GM21367 (cell line): ENCODE data around the gene C1orf105.
"Not testable (repeated sequence)": the region's sequence is repeated elsewhere in the genome, so short reads cannot be mapped to it uniquely, and the experiment has no call there.

ENCODE experiments used
- ATAC-seq: cut with Tn5 transposase; IDR thresholded peaks from one replicate; pipeline ENCODE4 v1.9.1; 2021; ENCODE audit not compliant: unreplicated experiment

Gene C1orf105

DNA sequence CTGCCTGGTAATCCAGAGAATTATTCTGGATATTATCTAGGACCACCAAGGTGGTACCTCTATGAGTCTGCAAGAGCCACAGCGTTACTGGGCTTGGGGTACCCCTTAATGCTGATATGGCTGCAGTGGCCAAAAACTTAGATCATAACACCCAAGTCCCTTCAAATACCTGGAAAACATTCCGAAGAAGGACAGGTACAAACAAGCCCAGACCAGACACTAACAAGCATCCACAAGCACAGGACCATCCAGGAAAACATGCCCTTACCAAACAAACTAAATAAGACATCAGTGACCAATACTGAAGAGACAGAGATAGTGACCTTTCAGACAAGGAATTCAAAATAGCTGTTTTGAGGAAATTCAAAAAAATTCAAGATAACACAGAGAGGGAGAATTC lies 2.9 kb downstream of the C1orf105 start:
- no peak for ATAC-seq

DNA sequence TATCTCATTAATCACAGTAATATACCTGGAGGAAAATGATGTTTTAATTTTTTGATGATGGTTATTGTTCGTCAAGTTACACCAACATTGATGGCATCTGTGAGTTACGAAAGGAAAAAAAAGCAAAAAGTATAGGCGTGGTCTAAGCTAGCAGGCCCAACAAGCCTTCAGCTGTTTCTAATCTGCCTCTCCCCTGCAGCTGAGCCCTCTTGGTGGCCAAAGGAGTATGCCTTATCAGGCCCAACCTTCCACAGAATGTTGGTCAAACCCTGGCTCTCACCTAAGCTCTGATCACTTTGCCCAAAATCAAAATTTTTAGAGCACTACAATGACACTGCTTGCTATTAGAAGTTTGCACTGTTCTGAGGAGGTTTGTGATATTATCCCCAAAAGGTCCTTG lies 4.9 kb downstream of the C1orf105 start:
- no peak for ATAC-seq

DNA sequence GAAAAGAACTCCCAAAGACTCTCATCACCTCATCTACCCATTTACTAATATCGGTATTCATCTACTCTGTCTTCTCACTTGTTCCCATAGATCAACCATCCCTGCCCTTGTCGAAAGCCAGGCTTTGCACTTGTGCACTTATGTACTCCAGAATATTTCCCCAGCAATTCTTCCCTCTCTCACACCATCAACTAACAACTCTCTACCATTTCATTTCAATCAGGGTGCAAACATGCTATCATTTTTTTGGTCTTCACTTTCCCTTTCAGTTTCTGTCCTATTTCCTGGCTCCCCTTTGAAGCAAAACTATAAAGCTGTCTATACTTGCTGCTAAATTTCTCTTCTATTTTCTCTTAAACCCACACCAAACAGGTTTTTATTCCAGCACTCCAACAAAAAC lies 6.7 kb downstream of the C1orf105 start:
- no peak for ATAC-seq

- ATAC-seq, result no peak
Observed at GRCh38 chr1:172429331-172430127, 9.0 kb downstream of the C1orf105 start.

GRCh38 chr1:172430128-172430454 lies 9.6 kb downstream of the C1orf105 start:
- ATAC-seq, result no peak

DNA sequence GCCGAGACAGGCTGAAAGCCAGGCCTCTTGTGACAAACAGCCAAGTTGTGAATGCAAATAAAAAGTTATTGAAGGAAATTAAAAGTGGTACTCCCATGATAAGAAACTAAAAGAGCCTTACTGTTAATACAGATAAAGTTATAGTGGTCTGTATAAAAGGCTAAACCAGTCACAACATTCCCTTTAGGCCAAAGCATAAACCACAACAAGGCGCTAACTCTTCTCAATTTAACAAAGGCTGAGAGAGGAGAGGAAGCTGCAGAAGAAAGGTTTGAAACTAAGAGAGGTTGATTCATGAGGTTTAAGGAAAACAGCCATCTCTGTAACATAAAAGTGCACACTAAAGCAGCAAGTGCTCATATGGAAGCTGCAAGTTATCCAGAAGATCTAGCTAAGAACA lies 10.7 kb downstream of the C1orf105 start:
- no peak for ATAC-seq

- no peak for ATAC-seq
Observed at GRCh38 chr1:172431721-172432192, 11.3 kb downstream of the C1orf105 start.

- not testable (repeated sequence) for ATAC-seq
Observed at GRCh38 chr1:172437183-172437582, 16.7 kb downstream of the C1orf105 start.

GRCh38 chr1:172442404-172442803 lies 21.9 kb downstream of the C1orf105 start:
- no peak for ATAC-seq

DNA sequence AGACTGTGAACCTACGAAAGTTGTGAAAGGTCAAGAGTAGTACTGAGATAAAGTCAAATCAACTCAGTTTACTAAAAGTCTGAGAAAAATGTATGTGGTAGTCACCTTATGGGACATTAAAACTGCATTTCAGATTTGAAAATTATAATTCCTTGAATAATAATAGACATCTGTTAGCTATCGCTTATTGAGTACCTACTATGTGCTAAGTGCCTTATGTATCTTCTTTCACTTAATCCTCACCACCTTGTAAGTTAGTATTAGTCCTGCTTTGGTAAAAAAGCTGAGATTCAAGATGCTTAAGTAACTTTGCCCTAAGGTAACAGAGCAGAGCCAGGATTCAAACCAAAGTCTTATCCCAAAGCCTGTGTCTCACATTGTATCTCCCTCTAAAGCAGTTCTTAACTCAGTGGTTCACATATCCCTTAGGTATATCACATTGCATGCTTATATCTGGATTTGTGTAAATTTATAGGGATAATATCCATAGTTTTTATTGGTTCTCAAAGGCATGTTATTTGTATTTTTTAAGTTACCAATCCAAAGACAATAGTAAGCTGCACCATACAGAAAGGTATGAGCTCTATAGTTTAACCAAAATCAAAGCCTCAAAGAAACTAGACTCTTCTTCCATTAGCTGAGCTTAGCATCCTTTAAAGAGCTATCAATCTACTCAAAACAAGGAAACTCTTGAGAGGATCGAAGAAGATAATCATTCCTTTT lies 22.5 kb downstream of the C1orf105 start:
- ATAC-seq, result no peak

GRCh38 chr1:172443666-172444453 lies 23.4 kb downstream of the C1orf105 start, which contains the start of gene PIGC:
Gene PIGC (minus strand): TSS chr1:172444069. CDS start chr1:172442622, 1,447 bp downstream.
- ATAC-seq, result peak; percentile 98

GRCh38 chr1:172446547-172446946 lies 26.1 kb downstream of the C1orf105 start:
- ATAC-seq, result no peak

DNA sequence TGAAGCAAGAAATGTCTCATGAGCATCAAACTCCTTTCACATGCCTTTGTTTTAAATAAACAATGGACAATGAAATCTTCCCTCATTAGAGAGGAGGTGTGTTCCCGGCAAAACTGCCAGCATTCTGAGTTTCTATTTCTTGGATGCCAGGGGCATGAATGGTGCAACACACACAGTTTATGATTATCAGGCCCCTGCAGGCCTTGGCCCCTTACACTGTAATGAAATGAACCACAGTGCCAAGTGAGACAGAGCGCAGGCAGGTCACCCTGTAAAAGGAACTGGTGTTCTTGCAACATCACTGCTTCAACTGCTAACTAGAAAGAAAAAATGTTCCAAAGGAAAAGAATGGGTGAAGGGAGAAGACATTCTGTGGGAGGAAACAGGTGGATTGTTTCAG lies 27.2 kb downstream of the C1orf105 start:
- no peak for ATAC-seq

DNA sequence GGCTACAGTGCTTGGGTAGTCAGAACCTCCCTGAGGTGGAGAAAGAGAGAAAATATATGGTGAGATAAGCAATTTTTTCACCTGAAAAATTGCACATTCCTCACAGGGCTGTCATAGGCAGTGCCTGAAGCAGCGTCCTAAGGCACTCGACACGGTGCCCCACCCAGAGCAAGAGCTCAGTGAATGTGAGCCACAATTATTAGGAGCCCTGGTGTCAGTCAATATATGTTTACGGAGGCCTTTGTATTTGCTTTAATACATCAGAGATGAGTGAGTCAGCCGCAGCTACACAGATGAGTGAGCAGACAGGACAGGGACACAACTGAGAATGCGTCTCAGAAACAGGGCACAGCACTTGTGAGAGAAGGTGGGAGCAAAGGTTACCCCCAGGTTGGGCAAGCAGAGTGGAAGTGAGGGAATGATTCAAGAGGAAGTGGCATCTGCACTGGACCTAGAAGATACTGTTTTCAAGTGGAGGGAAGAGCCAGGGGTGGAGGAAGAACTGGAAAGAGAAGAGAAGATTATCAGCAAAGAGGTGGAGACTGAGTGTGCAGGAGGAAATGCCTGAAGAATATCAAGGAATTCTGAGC lies 28.6 kb downstream of the C1orf105 start:
- ATAC-seq, result no peak

DNA sequence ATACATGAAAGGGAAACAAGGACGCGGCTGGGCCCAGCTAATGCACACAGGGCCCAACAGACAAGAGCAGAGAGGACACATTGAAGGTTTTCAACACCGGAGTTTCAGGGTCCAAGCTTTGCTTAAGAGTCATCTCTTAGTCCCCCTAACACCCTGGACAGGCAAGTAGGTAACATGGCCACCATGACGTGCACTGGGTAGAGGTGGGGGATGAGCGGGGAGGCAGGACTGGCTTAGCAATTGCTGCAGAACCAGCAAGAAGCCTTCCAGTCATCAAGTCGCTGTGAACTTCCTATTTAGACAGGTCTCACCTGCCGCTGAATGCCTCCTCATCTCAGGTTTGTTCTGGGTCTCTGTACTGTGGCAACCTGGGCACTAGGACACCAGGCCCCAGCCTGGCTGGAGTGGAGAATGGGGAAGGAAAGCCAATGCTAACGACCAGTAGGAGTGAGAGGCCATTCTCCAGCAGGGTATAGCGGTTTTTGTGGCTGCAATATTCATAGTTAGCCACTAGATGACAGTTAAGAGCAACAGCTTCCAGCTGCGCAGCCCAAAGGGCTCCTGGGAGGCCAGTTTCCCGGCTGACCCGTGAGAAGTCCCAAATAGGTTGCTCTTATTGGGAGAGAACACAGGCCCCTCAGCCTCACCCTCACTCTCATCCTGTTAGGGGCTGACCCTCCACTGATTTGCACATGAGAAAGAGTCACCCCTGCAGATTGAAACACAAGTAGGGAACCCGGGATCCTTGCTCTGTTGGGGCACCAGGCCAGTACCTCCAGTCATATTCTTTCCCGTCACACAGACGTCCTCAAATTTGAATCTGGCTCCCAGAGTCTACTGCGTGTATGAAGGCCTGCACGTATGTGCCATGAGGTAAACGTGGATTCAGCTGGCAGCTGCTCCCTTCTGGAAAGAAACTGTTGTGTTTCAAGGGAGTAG lies 29.4 kb downstream of the C1orf105 start:
- ATAC-seq, result peak; percentile 92

DNA sequence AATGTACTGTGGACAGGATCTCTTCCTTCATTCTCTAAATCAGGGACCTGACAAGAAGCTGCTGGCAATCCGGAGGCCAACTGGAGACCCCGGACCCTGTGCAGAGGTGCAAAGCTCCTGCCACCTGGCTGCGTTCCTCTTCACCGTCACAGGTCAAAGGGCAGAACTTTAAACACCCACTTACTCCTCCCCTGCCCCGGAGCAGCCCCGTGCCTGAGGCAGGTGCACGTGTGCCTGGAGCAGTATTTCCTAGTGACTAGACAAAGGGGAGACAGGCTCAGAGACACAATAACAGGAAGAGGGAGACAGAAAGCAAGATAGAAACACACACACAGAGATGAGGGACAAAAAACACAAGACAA lies 30.0 kb downstream of the C1orf105 start:
- ATAC-seq, result no peak

DNA sequence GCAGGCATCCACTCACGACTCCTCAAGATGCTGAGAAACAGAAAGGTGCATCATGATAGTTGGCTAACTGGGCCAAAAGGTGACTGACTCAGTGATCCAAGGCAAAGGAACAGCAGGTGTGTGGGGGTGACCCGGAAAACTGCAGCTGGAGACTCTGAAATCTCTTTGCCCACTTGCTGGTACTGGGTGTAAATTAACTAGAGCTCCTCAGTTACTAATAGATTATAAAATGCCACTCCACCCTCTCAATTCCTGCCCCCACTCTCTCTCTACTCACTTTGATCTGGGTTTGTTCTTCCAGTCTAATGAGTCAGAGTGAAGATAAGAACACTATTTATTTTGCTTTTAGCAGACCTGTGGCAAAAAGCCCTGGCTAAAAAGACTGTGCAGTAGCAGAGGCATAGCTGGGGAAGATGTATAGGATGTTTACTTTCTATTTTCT lies 30.5 kb downstream of the C1orf105 start:
- ATAC-seq, result no peak

DNA sequence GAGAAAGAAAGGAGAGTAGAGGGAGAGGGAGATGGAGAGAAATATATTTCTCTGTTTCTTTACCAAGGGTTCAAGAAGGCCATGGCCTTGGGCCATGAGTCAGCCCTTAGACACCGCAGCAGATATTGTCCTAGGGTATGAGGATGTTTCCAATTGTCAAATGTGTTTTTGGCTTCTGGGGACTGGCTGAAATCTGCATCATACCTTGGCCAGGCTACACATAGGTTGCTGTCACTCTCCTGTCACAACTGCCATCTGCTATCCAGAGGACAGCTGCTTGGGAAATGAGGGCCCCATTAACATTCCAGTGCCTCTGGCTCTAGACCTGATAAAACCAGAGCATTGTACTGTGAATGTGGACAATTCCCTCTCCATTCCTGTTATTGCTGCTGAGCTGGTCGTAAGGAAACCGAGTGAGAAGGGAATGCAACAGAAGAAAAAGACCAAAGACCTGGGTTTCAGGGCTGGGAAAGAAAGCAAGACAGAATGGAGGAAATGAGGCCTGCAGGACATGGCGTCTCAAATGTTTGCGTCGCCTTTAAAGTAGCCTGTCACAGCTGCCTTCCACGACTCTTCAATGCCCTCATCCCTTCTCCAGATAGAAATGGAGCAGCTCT lies 32.2 kb downstream of the C1orf105 start:
- ATAC-seq, result no peak

- ATAC-seq, result no peak
Observed at GRCh38 chr1:172453153-172453545, 32.7 kb downstream of the C1orf105 start.

GRCh38 chr1:172453607-172454006 lies 33.1 kb downstream of the C1orf105 start:
- no peak for ATAC-seq
